HEK293 (cell line): Measurements from ENCODE around the gene PIBF1.

Source experiments
- CTCF ChIA-PET: fragments of 350-600 bp; formaldehyde crosslinking; extraction: SDS; loops from one replicate; lab custom pipeline; 2021; ENCODE audit warnings: antibody characterized with exemption; lab: Yijun Ruan, JAX
- POLR2A ChIA-PET: fragments of 300-600 bp; formaldehyde crosslinking; extraction: SDS; loops from one replicate; lab custom pipeline; 2020; ENCODE audit warnings: antibody characterized with exemption, inconsistent platforms; lab: Yijun Ruan, JAX
- H3K27ac ChIP-seq: fragments of 200-500 bp; sonication (Bioruptor generic); 2 replicates; pipeline ENCODE4 v1.5.1; 2014; ENCODE audit warnings: low read depth, low read length, control low read depth, inconsistent platforms; ENCODE audit errors: extremely low read depth
- H3K36me3 ChIP-seq, 2 experiments: fragments of 200-500 bp in 1 of 2; sonication (Bioruptor generic) in 1 of 2; 1 replicate in 1 of 2; 2 replicates in 1 of 2; pipeline ENCODE4 v1.5.1; 2014 to 2017; ENCODE audit warnings: inconsistent platforms in 2 of 2, low read length in 2 of 2; ENCODE audit not compliant: control insufficient read depth in 2 of 2, insufficient read depth in 1 of 2
- H3K4me1 ChIP-seq: fragments of 200-500 bp; sonication (Bioruptor generic); 2 replicates; pipeline ENCODE4 v1.5.1; 2014; ENCODE audit warnings: mild to moderate bottlenecking, low read length, inconsistent platforms; ENCODE audit not compliant: control insufficient read depth, insufficient read depth
- H3K4me3 ChIP-seq: 2 replicates; pipeline ENCODE4 v1.5.1; 2011; ENCODE audit warnings: low read depth, mild to moderate bottlenecking, control low read depth, low read length, moderate library complexity
- H3K9me3 ChIP-seq: fragments of 200-500 bp; sonication (Bioruptor generic); 2 replicates; pipeline ENCODE4 v1.5.1; 2014; ENCODE audit warnings: low read depth, low read length, inconsistent platforms; ENCODE audit not compliant: control insufficient read depth, insufficient read depth
- EGR2 ChIP-seq: fragments of 450-650 bp; formaldehyde crosslinking; IDR thresholded peaks from 2 replicates; pipeline ENCODE4 v1.5.1; 2016; ENCODE audit warnings: low read depth, missing biosample characterization, missing genetic modification characterization
- ELK4 ChIP-seq: IDR thresholded peaks from 2 replicates; pipeline ENCODE4 v1.6.1; 2011; ENCODE audit warnings: mild to moderate bottlenecking, low read depth, low read length, borderline replicate concordance
- GLI2 ChIP-seq: fragments of 450-650 bp; formaldehyde crosslinking; IDR thresholded peaks from 2 replicates; pipeline ENCODE4; 2017; ENCODE audit warnings: missing biosample characterization, missing genetic modification characterization, low read depth, borderline replicate concordance
- KLF16 ChIP-seq: fragments of 450-650 bp; formaldehyde crosslinking; IDR thresholded peaks from 2 replicates; pipeline ENCODE4 v1.5.1; 2017; ENCODE audit warnings: missing biosample characterization, missing genetic modification characterization
- KLF7 ChIP-seq: fragments of 450-650 bp; formaldehyde crosslinking; IDR thresholded peaks from 2 replicates; pipeline ENCODE4 v1.5.1; 2016; ENCODE audit warnings: missing biosample characterization, missing genetic modification characterization, borderline replicate concordance
- KLF9 ChIP-seq: fragments of 450-650 bp; formaldehyde crosslinking; IDR thresholded peaks from 2 replicates; pipeline ENCODE4 v1.5.1; 2016; ENCODE audit warnings: missing biosample characterization, missing genetic modification characterization, low read depth
- MZF1 ChIP-seq: fragments of 450-650 bp; formaldehyde crosslinking; IDR thresholded peaks from 2 replicates; pipeline ENCODE4 v1.5.1; 2017; ENCODE audit warnings: missing biosample characterization, missing genetic modification characterization, borderline replicate concordance
- REPIN1 ChIP-seq: fragments of 450-650 bp; formaldehyde crosslinking; IDR thresholded peaks from 2 replicates; pipeline ENCODE4 v1.5.1; 2017; ENCODE audit warnings: missing biosample characterization, missing genetic modification characterization, low read depth
- SETDB1 ChIP-seq: IDR thresholded peaks from one replicate; pipeline ENCODE4 v1.6.1; 2017; ENCODE audit warnings: mild to moderate bottlenecking, low read length, moderate library complexity, mixed read lengths; ENCODE audit not compliant: insufficient read length
- TRIM28 ChIP-seq: IDR thresholded peaks from 2 replicates; pipeline ENCODE4 v1.6.1; 2011; ENCODE audit warnings: low read length, control low read depth, borderline replicate concordance
- WT1 ChIP-seq: fragments of 450-650 bp; formaldehyde crosslinking; IDR thresholded peaks from 2 replicates; pipeline ENCODE4 v1.5.1; 2016; ENCODE audit warnings: missing biosample characterization, missing genetic modification characterization
- ZBTB17 ChIP-seq: fragments of 450-650 bp; formaldehyde crosslinking; IDR thresholded peaks from 2 replicates; pipeline ENCODE4 v1.5.1; 2016; ENCODE audit warnings: missing biosample characterization, missing genetic modification characterization
- ZEB2 ChIP-seq: fragments of 450-650 bp; formaldehyde crosslinking; IDR thresholded peaks from 2 replicates; pipeline ENCODE4 v1.5.1; 2016; ENCODE audit warnings: missing biosample characterization, missing genetic modification characterization
- ZFP41 ChIP-seq: fragments of 450-650 bp; formaldehyde crosslinking; IDR thresholded peaks from 2 replicates; pipeline ENCODE4 v1.5.1; 2016; ENCODE audit warnings: missing biosample characterization, missing genetic modification characterization, borderline replicate concordance
- ZNF114 ChIP-seq: fragments of 450-650 bp; formaldehyde crosslinking; IDR thresholded peaks from 2 replicates; pipeline ENCODE4 v1.5.0; 2017; ENCODE audit warnings: missing biosample characterization, missing genetic modification characterization
- ZNF169 ChIP-seq: fragments of 450-650 bp; formaldehyde crosslinking; IDR thresholded peaks from 2 replicates; pipeline ENCODE4 v1.5.1; 2016; ENCODE audit warnings: missing biosample characterization, missing genetic modification characterization
- ZNF248 ChIP-seq: fragments of 450-650 bp; formaldehyde crosslinking; IDR thresholded peaks from 2 replicates; pipeline ENCODE4 v1.5.1; 2017; ENCODE audit warnings: missing biosample characterization, missing genetic modification characterization
- ZNF280D ChIP-seq: fragments of 450-650 bp; formaldehyde crosslinking; IDR thresholded peaks from 2 replicates; pipeline ENCODE4 v1.5.1; 2016; ENCODE audit warnings: missing biosample characterization, missing genetic modification characterization
- ZNF292 ChIP-seq: fragments of 450-650 bp; formaldehyde crosslinking; IDR thresholded peaks from 2 replicates; pipeline ENCODE4 v1.5.1; 2016; ENCODE audit warnings: low read depth, missing biosample characterization, missing genetic modification characterization, borderline replicate concordance
- ZNF350 ChIP-seq: fragments of 450-650 bp; formaldehyde crosslinking; IDR thresholded peaks from 2 replicates; pipeline ENCODE4 v1.5.0; 2017; ENCODE audit warnings: missing biosample characterization, mild to moderate bottlenecking, missing genetic modification characterization
- ZNF510 ChIP-seq: fragments of 450-650 bp; formaldehyde crosslinking; IDR thresholded peaks from 2 replicates; pipeline ENCODE4 v1.5.1; 2018; ENCODE audit warnings: mild to moderate bottlenecking, missing genetic modification characterization, missing biosample characterization; ENCODE audit not compliant: insufficient replicate concordance
- ZNF521 ChIP-seq: fragments of 450-650 bp; formaldehyde crosslinking; IDR thresholded peaks from 2 replicates; pipeline ENCODE4 v1.5.1; 2017; ENCODE audit warnings: missing biosample characterization, mild to moderate bottlenecking, missing genetic modification characterization
- ZNF555 ChIP-seq: fragments of 450-650 bp; formaldehyde crosslinking; conservative IDR thresholded peaks from 2 replicates; pipeline ENCODE4 v1.5.1; 2017; ENCODE audit warnings: missing biosample characterization, mild to moderate bottlenecking, missing genetic modification characterization, inconsistent platforms
- ZNF558 ChIP-seq: fragments of 450-650 bp; formaldehyde crosslinking; IDR thresholded peaks from 2 replicates; pipeline ENCODE4 v1.5.1; 2016; ENCODE audit warnings: missing biosample characterization, missing genetic modification characterization
- ZNF639 ChIP-seq: fragments of 450-650 bp; formaldehyde crosslinking; IDR thresholded peaks from 2 replicates; pipeline ENCODE4 v1.5.1; 2016; ENCODE audit warnings: missing biosample characterization, missing genetic modification characterization
- ZNF654 ChIP-seq: fragments of 450-650 bp; formaldehyde crosslinking; IDR thresholded peaks from 2 replicates; pipeline ENCODE4 v1.5.1; 2016; ENCODE audit warnings: low read depth, missing biosample characterization, missing genetic modification characterization
- ZNF704 ChIP-seq: fragments of 450-650 bp; formaldehyde crosslinking; IDR thresholded peaks from 2 replicates; pipeline ENCODE4 v1.5.1; 2016; ENCODE audit warnings: missing biosample characterization, missing genetic modification characterization
- ZSCAN23 ChIP-seq: fragments of 450-650 bp; formaldehyde crosslinking; IDR thresholded peaks from 2 replicates; pipeline ENCODE4 v1.5.1; 2016; ENCODE audit warnings: missing biosample characterization, missing genetic modification characterization

Gene PIBF1

GRCh38 chr13:72864142-72865011 lies 82.4 kb downstream of the PIBF1 start:
- POLR2A ChIA-PET, result no interaction called here
- CTCF ChIA-PET, result no interaction called here
- H3K27ac ChIP-seq, result no peak overlapping the region
- H3K4me3 ChIP-seq, result no peak overlapping the region
- no peaks in the 10 kb centered on the region for H3K9me3 ChIP-seq
- H3K4me1 ChIP-seq, result no peaks in the 10 kb centered on the region
- no peak for TF ChIP-seq ZNF114 (tag by site-specific recombination)
- TF ChIP-seq ZNF654, result no peak
- TF ChIP-seq ZNF639 (tag by site-specific recombination), result no peak
- TF ChIP-seq KLF9 (tag by site-specific recombination), result no peak
- no peak for TF ChIP-seq GLI2
- no peak for TF ChIP-seq ZNF350
- no peak for TF ChIP-seq MZF1
- TF ChIP-seq ELK4, result no peak
- TF ChIP-seq ZNF555 (tag by site-specific recombination), result no peak
- no peak for TF ChIP-seq KLF7 (tag by site-specific recombination)
- TF ChIP-seq REPIN1, result no peak
- TF ChIP-seq WT1, result no peak
- TF ChIP-seq ZNF292, result no peak
- TF ChIP-seq ZEB2 (tag by site-specific recombination), result no peak
- no peak for TF ChIP-seq SETDB1
- TF ChIP-seq, all 188 proteins: peak for 0
- peaks cover 0 to 23% of the 10 kb centered on the region in 2 experiments; a peak in 1 of 3 replicates for H3K36me3 ChIP-seq

GRCh38 chr13:72868229-72868628 lies 86.3 kb downstream of the PIBF1 start:
- no peaks in the 10 kb centered on the region for H3K4me1 ChIP-seq
- H3K4me3 ChIP-seq, result no peak overlapping the region
- H3K27ac ChIP-seq, result no peak overlapping the region
- CTCF ChIA-PET, result no interaction called here
- H3K9me3 ChIP-seq, result no peaks in the 10 kb centered on the region
- TF ChIP-seq ZNF704 (tag by site-specific recombination) (no peak), ZNF510 (tag by site-specific recombination) (no peak), ZNF558 (tag by site-specific recombination) (no peak), EGR2 (no peak), KLF16 (tag by site-specific recombination) (no peak), ZNF280D (tag by site-specific recombination) (no peak), ZNF169 (tag by site-specific recombination) (no peak), ZEB2 (tag by site-specific recombination) (no peak), TRIM28 (no peak), ZFP41 (tag by site-specific recombination) (no peak), ZBTB17 (tag by site-specific recombination) (no peak), ZSCAN23 (tag by site-specific recombination) (no peak), ZNF521 (no peak), ZNF248 (tag by site-specific recombination) (no peak)
- POLR2A ChIA-PET, result no interaction called here
- peaks cover 0 to 23% of the 10 kb centered on the region in 2 experiments; a peak in 1 of 3 replicates for H3K36me3 ChIP-seq
